Vagina (tissue), 2 donors: ENCODE data around the gene KIF5A.

Experiments used
- POLR2A ChIP-seq, 2 donors: fragments of 450-650 bp; IDR thresholded peaks; one replicate each; pipeline ENCODE4 v1.6.1; 2017; ENCODE audit warnings: antibody characterized with exemption in 2 of 2, mild to moderate bottlenecking in 2 of 2, moderate library complexity in 2 of 2
- POLR2AphosphoS5 ChIP-seq, 2 donors: sonication (generic); formaldehyde crosslinking; IDR thresholded peaks; one replicate each; pipeline ENCODE4 v1.9.0; 2017; ENCODE audit warnings: antibody characterized with exemption in 2 of 2, mild to moderate bottlenecking in 2 of 2, low read depth in 1 of 2; ENCODE audit not compliant: insufficient read depth in 1 of 2
- TF ChIP-seq, protein P1 (sequence below), 3 experiments: fragments of 450-650 bp in 2 of 3; fragments of 200-600 bp in 1 of 3; sonication (generic) in 1 of 3; IDR thresholded peaks; one replicate each; pipeline ENCODE4 v1.5.1; 2017 to 2019; ENCODE audit warnings: antibody characterized with exemption in 3 of 3, mild to moderate bottlenecking in 2 of 3, moderate library complexity in 2 of 3

DNA sequence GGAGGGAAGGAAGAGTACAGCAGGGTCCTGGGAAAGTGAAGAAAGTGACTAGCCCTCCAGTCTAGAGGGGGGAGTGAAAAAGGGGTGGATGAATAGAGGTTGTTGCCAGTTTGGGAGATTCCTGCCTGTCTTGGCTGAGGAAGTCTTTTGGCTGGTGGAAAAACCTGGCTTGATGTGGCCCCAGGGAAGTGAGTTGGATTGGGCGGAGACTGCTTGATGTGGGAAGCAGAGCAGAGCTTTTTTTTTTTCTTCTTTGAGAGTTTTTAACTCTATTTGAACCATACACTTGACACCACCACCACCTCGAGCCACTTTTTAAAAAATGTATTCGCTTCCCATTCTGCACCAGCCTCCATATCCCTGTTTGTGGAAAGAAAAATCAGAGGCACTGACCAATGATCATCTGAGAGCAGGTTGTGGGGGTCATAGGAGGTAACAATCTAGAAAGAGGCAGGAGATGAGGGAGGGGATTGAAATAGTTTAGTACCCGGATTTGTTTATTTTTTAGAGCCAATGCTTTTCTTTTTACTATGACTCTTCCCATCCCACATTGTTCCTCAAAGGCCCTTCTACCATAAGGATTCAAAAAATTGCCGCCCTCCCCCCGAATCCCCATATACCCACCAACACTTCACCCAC is 54.1 kb downstream of the KIF5A start:
- TF ChIP-seq, protein P1, sequence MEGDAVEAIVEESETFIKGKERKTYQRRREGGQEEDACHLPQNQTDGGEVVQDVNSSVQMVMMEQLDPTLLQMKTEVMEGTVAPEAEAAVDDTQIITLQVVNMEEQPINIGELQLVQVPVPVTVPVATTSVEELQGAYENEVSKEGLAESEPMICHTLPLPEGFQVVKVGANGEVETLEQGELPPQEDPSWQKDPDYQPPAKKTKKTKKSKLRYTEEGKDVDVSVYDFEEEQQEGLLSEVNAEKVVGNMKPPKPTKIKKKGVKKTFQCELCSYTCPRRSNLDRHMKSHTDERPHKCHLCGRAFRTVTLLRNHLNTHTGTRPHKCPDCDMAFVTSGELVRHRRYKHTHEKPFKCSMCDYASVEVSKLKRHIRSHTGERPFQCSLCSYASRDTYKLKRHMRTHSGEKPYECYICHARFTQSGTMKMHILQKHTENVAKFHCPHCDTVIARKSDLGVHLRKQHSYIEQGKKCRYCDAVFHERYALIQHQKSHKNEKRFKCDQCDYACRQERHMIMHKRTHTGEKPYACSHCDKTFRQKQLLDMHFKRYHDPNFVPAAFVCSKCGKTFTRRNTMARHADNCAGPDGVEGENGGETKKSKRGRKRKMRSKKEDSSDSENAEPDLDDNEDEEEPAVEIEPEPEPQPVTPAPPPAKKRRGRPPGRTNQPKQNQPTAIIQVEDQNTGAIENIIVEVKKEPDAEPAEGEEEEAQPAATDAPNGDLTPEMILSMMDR (IDR thresholded peaks at IDR 0.05) = no peak
- TF ChIP-seq POLR2A (IDR thresholded peaks at IDR 0.05) = no peak
- TF ChIP-seq POLR2AphosphoS5 (IDR thresholded peaks at IDR 0.05; ENCODE audit: insufficient read depth in 1 of 2, low read depth in 1 of 2) = peak in 1 of 2 donors; percentile 74
